Measurements from ENCODE around the gene TSPAN7.

TSPAN7 gene

DNA sequence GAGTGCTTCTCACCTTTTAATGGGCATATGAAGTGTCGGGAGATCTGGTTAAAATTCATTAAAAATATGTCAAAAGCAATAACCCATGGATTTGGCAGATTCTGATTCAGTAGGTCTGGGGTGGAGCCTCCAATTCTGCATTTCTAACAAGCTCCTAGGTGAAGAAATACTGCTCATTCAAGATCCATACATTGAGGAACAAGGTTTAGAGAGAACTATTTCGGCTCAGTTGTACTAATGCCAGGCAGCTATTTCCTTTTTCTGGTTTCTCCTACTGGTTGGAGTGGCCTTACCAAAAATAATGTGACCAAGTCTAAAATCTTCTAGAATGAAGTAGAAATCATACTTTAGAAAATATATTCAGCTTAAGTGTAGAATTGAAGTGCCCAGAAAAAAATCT lies 117.5 kb downstream of the TSPAN7 start:
- H3K36me3 ChIP-seq (ENCODE audit: insufficient read depth, low read length): no peaks in the 10 kb centered on the region
- H2AFZ ChIP-seq (ENCODE audit: low read length, unreplicated experiment): no peak overlapping the region
- H3K4me1 ChIP-seq (ENCODE audit: control insufficient read depth, insufficient read depth, low read length, unreplicated experiment): no peaks in the 10 kb centered on the region
- peaks cover 9% of the 10 kb centered on the region for H3K27me3 ChIP-seq (ENCODE audit: insufficient read depth, low read length)
- H3K4me3 ChIP-seq (ENCODE audit: low read depth, low read length): no peak overlapping the region
- no peak overlapping the region for H3K27ac ChIP-seq (ENCODE audit: low read depth, low read length)
- no peaks in the 10 kb centered on the region for H3K79me2 ChIP-seq (ENCODE audit: control insufficient read depth, insufficient read depth, low read length, unreplicated experiment)

DNA sequence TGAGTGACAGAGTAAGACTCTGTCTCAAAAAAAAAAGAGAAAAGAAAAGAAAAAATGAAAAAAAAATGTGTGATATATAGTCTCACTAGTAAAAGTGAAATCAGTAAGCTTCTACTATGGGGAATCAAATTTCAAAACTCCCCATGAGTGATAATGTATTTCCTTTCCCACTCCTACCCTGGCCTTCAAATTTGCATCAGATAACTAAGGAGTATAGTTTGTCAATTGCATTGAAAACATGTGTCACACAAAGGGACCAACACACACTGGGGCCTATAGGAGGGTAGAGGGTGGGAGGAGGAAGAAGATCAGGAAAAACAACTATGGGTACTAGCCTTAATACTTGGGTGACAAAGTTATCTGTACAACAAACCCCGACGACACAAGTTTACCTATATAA lies 118.4 kb downstream of the TSPAN7 start:
- Histone ChIP-seq H3K27me3 (ENCODE audit: insufficient read depth, low read length) (peaks cover 9% of the 10 kb centered on the region), H3K4me1 (ENCODE audit: control insufficient read depth, insufficient read depth, low read length, unreplicated experiment) (no peaks in the 10 kb centered on the region), H3K36me3 (ENCODE audit: insufficient read depth, low read length) (no peaks in the 10 kb centered on the region), H3K79me2 (ENCODE audit: control insufficient read depth, insufficient read depth, low read length, unreplicated experiment) (no peaks in the 10 kb centered on the region), H2AFZ (ENCODE audit: low read length, unreplicated experiment) (no peak overlapping the region), H3K27ac (ENCODE audit: low read depth, low read length) (no peak overlapping the region), H3K4me3 (ENCODE audit: low read depth, low read length) (no peak overlapping the region)

DNA sequence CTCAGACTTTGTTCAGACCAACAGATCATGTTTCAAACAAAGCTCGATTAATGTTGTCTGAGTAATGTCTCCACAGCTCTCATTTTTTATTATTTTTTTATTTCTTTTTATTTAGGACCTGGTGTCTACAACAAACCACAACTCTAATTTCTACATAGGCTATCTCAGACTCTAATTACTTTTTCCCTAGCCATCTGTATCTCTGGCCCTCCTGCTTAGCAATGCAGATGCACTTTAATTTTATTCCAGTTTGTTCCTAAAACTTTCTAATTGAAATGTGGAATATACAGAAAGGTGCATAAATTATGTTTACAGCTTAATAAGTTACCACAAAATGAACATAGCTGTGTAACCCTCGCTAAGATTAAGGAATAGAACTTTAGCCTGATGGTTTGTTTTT lies 120.8 kb downstream of the TSPAN7 start:
- Histone ChIP-seq H3K36me3 (ENCODE audit: insufficient read depth, low read length) (no peaks in the 10 kb centered on the region), H3K27ac (ENCODE audit: low read depth, low read length) (no peak overlapping the region), H3K79me2 (ENCODE audit: control insufficient read depth, insufficient read depth, low read length, unreplicated experiment) (no peaks in the 10 kb centered on the region), H3K4me1 (ENCODE audit: control insufficient read depth, insufficient read depth, low read length, unreplicated experiment) (no peaks in the 10 kb centered on the region), H3K27me3 (ENCODE audit: insufficient read depth, low read length) (peaks cover 7% of the 10 kb centered on the region), H3K4me3 (ENCODE audit: low read depth, low read length) (no peak overlapping the region), H2AFZ (ENCODE audit: low read length, unreplicated experiment) (no peak overlapping the region)

DNA sequence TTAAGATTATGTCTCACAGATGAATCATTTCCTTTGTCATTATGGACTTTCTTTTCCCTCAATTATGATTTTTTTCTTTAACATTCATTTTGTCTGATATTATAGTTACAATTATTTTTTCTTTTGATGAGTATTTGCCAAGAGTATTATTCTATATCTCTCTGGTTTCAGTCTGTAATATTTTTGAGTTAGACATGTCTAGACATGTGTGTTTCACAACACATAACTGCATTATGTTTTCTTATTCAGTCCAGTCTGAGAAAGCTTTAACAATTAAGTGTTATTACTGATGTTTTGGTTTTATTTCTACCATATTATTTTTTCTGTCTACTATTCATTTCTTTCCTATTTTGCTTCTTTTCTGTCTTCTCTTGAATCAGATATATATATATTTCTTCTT lies 131.6 kb downstream of the TSPAN7 start:
- no peaks in the 10 kb centered on the region for H3K27me3 ChIP-seq (ENCODE audit: insufficient read depth, low read length)
- H3K36me3 ChIP-seq (ENCODE audit: insufficient read depth, low read length): no peaks in the 10 kb centered on the region
- H3K4me1 ChIP-seq (ENCODE audit: control insufficient read depth, insufficient read depth, low read length, unreplicated experiment): no peaks in the 10 kb centered on the region
- no peak overlapping the region; the same call in 1 of the 2 replicates for H3K27ac ChIP-seq (ENCODE audit: low read depth, low read length)
- H2AFZ ChIP-seq (ENCODE audit: low read length, unreplicated experiment): no peak overlapping the region
- no peak overlapping the region for H3K4me3 ChIP-seq (ENCODE audit: low read depth, low read length)
- H3K79me2 ChIP-seq (ENCODE audit: control insufficient read depth, insufficient read depth, low read length, unreplicated experiment): no peaks in the 10 kb centered on the region

DNA sequence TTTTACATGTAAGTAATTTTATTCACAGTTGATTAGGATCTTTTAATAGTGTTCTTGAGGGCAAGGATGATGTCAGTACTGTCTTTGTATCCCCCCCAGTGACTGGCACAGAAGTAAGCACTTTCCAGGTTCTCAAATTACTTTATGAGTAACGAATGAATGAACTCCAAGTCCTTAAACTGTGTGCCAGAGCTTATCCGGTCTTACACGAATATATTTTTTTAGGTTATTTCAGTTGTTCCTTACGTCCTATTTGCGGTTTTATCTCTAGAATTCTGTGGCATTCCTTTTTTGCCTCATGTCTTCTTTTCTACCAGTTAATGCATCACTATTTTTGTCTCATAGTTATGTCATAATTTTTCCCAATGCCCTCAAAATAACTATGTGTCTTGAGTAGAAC lies 133.1 kb downstream of the TSPAN7 start:
- H2AFZ ChIP-seq (ENCODE audit: low read length, unreplicated experiment): no peak overlapping the region
- H3K36me3 ChIP-seq (ENCODE audit: insufficient read depth, low read length): no peaks in the 10 kb centered on the region
- H3K4me1 ChIP-seq (ENCODE audit: control insufficient read depth, insufficient read depth, low read length, unreplicated experiment): no peaks in the 10 kb centered on the region
- H3K27me3 ChIP-seq (ENCODE audit: insufficient read depth, low read length): no peaks in the 10 kb centered on the region
- H3K4me3 ChIP-seq (ENCODE audit: low read depth, low read length): no peak overlapping the region
- no peak overlapping the region for H3K27ac ChIP-seq (ENCODE audit: low read depth, low read length)
- no peaks in the 10 kb centered on the region for H3K79me2 ChIP-seq (ENCODE audit: control insufficient read depth, insufficient read depth, low read length, unreplicated experiment)

DNA sequence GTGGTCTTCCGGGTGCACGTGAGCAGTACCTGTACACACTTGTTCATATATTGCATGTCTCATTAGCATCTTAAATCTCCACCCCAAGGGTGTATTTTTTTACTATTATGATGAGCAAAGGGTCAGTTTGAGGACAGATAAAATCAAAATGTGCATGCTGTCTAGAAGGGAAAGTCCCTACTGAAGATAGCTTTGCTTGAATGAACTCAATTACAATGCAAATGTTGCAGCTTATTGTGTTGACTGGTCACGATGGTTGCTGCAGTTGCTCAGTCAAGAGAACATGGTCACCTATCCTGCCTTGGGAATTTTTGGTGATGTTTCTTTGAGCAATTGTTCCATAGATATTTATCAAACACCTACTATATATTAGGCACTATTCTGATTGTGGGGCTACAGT lies 136.1 kb downstream of the TSPAN7 start:
- no peaks in the 10 kb centered on the region for H3K4me1 ChIP-seq (ENCODE audit: control insufficient read depth, insufficient read depth, low read length, unreplicated experiment)
- no peak overlapping the region for H3K27ac ChIP-seq (ENCODE audit: low read depth, low read length)
- H3K36me3 ChIP-seq (ENCODE audit: insufficient read depth, low read length): no peaks in the 10 kb centered on the region
- H3K4me3 ChIP-seq (ENCODE audit: low read depth, low read length): no peak overlapping the region
- H3K79me2 ChIP-seq (ENCODE audit: control insufficient read depth, insufficient read depth, low read length, unreplicated experiment): no peaks in the 10 kb centered on the region
- H2AFZ ChIP-seq (ENCODE audit: low read length, unreplicated experiment): no peak overlapping the region
- H3K27me3 ChIP-seq (ENCODE audit: insufficient read depth, low read length): no peaks in the 10 kb centered on the region

DNA sequence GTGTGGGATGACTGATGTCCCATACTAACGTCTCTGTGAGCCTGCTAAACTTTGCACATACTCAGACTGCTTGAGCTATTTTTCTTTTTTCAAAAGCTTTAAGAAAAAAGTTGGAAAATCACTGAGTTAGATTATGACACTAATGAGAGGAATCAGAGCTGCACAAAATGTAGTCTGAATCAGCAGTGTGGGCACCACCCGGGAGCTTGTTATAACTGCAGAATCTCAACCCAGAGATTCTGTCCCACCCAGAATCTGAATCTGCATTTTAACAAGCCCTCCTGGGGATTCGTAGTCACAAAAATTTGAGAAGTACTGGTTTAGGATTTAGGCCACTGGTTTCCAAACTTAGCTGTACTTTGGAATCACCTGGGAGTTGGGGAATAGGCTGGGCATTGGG lies 137.8 kb downstream of the TSPAN7 start:
- Histone ChIP-seq H3K36me3 (ENCODE audit: insufficient read depth, low read length) (no peaks in the 10 kb centered on the region), H3K4me1 (ENCODE audit: control insufficient read depth, insufficient read depth, low read length, unreplicated experiment) (no peaks in the 10 kb centered on the region), H2AFZ (ENCODE audit: low read length, unreplicated experiment) (no peak overlapping the region), H3K27me3 (ENCODE audit: insufficient read depth, low read length) (no peaks in the 10 kb centered on the region), H3K4me3 (ENCODE audit: low read depth, low read length) (no peak overlapping the region), H3K79me2 (ENCODE audit: control insufficient read depth, insufficient read depth, low read length, unreplicated experiment) (no peaks in the 10 kb centered on the region), H3K27ac (ENCODE audit: low read depth, low read length) (no peak overlapping the region)

DNA sequence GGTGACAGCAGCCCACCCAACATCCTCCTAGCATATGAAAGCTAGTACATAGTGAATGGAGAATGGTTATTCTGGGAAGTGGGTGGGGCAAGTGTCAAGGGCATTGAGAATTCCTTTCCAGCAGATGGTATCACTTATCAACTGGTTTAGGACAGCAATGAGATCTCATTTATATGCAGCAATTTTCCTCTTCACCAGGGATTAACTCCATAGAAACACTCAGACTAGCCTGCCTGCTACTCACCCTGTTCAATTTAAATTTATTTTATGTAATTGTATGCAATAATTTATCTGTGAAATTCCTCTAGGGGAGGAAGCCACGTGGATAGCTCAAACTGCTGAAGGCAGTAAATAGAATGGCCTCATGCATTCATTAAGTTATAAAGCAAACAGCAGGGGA lies 138.4 kb downstream of the TSPAN7 start:
- H3K4me3 ChIP-seq (ENCODE audit: low read depth, low read length): no peak overlapping the region
- no peak overlapping the region for H3K27ac ChIP-seq (ENCODE audit: low read depth, low read length)
- H3K36me3 ChIP-seq (ENCODE audit: insufficient read depth, low read length): no peaks in the 10 kb centered on the region
- H2AFZ ChIP-seq (ENCODE audit: low read length, unreplicated experiment): no peak overlapping the region
- H3K4me1 ChIP-seq (ENCODE audit: control insufficient read depth, insufficient read depth, low read length, unreplicated experiment): no peaks in the 10 kb centered on the region
- no peaks in the 10 kb centered on the region for H3K27me3 ChIP-seq (ENCODE audit: insufficient read depth, low read length)
- H3K79me2 ChIP-seq (ENCODE audit: control insufficient read depth, insufficient read depth, low read length, unreplicated experiment): no peaks in the 10 kb centered on the region

DNA sequence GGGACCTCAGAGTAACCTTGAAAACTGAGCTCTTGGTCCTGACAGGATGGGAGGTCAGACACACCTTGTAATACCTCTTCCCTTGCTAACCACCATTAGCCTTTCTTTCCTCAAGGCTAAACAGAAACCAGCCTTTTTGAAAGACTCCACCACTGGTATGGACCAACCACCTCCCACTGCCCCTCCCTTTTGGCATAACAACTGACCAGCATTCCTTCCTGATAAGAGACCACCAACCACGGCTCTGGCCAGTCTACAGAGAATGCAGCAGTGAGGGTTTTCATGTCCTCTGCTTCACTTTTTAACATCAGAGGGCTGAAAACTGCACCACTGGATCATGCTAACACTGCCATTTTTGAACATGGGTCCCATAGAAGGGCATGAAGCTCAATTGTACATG lies 139.7 kb downstream of the TSPAN7 start:
- no peaks in the 10 kb centered on the region for H3K4me1 ChIP-seq (ENCODE audit: control insufficient read depth, insufficient read depth, low read length, unreplicated experiment)
- no peaks in the 10 kb centered on the region for H3K79me2 ChIP-seq (ENCODE audit: control insufficient read depth, insufficient read depth, low read length, unreplicated experiment)
- H2AFZ ChIP-seq (ENCODE audit: low read length, unreplicated experiment): no peak overlapping the region
- no peaks in the 10 kb centered on the region for H3K36me3 ChIP-seq (ENCODE audit: insufficient read depth, low read length)
- H3K27ac ChIP-seq (ENCODE audit: low read depth, low read length): no peak overlapping the region
- H3K4me3 ChIP-seq (ENCODE audit: low read depth, low read length): no peak overlapping the region
- H3K27me3 ChIP-seq (ENCODE audit: insufficient read depth, low read length): no peaks in the 10 kb centered on the region

DNA sequence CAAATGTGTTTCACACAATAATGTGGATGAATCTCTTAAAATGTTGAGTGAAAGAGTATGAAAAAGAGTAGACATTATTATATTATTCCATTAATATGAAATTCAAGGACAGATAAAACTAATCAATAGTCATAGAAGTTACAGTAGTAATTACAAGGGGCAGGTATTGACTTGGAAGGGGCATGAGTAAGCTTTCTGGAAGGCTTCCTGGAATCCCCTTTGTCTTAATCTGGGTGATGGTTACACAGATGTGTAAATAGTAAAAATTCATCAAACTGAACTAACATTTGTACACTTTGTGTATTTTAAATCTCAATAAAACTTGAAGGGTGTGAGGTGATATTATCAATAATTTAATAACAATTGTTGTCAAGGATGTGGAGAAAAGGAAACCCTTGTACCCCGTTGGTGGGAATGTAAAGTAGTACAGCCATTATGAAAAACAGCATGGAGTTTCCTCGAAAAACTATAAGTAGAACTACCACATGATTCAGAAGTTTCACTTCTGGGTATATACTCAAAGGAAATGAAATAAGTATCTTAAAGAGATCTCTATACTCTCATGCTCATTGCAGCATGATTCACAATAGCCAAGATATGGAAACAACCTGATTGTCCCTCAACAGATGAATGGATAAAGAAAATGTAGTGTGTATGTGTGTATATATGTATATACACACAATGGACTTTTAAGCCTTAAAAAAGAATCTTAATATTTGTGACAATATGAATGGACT lies 143.0 kb downstream of the TSPAN7 start:
- no peak overlapping the region for H3K27ac ChIP-seq (ENCODE audit: low read depth, low read length)

DNA sequence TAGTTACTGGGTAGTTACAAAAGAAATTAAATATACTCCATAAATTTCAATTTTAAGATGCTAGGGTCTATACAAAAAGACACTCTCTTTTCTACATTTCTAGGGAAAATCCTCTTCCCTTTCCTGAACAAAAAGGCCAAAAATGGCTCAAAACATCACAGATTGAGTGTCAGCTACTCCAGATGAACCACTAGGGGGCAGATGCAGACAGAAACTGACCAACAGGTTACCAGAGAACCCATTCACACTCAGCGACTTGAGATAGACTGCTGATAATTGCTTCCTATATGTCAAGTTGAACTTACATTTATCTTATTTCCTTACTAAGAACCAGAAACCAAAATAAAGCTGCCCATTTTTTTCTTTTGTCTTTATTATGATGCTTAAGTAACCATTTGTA lies 156.5 kb downstream of the TSPAN7 start:
- H3K36me3 ChIP-seq (ENCODE audit: insufficient read depth, low read length): no peaks in the 10 kb centered on the region
- H3K4me3 ChIP-seq (ENCODE audit: low read depth, low read length): no peak overlapping the region
- H3K27me3 ChIP-seq (ENCODE audit: insufficient read depth, low read length): no peaks in the 10 kb centered on the region
- no peaks in the 10 kb centered on the region for H3K79me2 ChIP-seq (ENCODE audit: control insufficient read depth, insufficient read depth, low read length, unreplicated experiment)
- H2AFZ ChIP-seq (ENCODE audit: low read length, unreplicated experiment): no peak overlapping the region
- H3K27ac ChIP-seq (ENCODE audit: low read depth, low read length): no peak overlapping the region
- H3K4me1 ChIP-seq (ENCODE audit: control insufficient read depth, insufficient read depth, low read length, unreplicated experiment): no peaks in the 10 kb centered on the region

More for the DNA sequence above, 143.0 kb downstream of the TSPAN7 start:
- H2AFZ ChIP-seq (ENCODE audit: low read length, unreplicated experiment): no peak overlapping the region
- H3K27me3 ChIP-seq (ENCODE audit: insufficient read depth, low read length): no peaks in the 10 kb centered on the region
- H3K4me3 ChIP-seq (ENCODE audit: low read depth, low read length): no peak overlapping the region
- no peaks in the 10 kb centered on the region for H3K79me2 ChIP-seq (ENCODE audit: control insufficient read depth, insufficient read depth, low read length, unreplicated experiment)
- no peaks in the 10 kb centered on the region for H3K4me1 ChIP-seq (ENCODE audit: control insufficient read depth, insufficient read depth, low read length, unreplicated experiment)
- no peaks in the 10 kb centered on the region for H3K36me3 ChIP-seq (ENCODE audit: insufficient read depth, low read length)

All from ACC112 (cell line).